Measurements from ENCODE around the gene SPATA13.

The SPATA13 gene

GRCh38 chr13:24168392-24168750, 7.9 kb downstream of the SPATA13 start:
- TF ChIP-seq CTCF (IDR thresholded peaks at IDR 0.05; ENCODE audit: low read depth, low read length): no peak
- no peak overlapping the region for H3K4me3 ChIP-seq (ENCODE audit: low read depth, low read length)

- no peak for TF ChIP-seq CTCF (IDR thresholded peaks at IDR 0.05; ENCODE audit: low read depth, low read length)
- no peak overlapping the region for H3K4me3 ChIP-seq (ENCODE audit: low read depth, low read length)
These were observed 8.5 kb downstream of the SPATA13 start for GRCh38 chr13:24168979-24169378.

- TF ChIP-seq CTCF (IDR thresholded peaks at IDR 0.05; ENCODE audit: low read depth, low read length): no peak
- no peak overlapping the region for H3K4me3 ChIP-seq (ENCODE audit: low read depth, low read length)
These were observed 11.6 kb downstream of the SPATA13 start for GRCh38 chr13:24172071-24172470.

GRCh38 chr13:24173795-24174194, 13.3 kb downstream of the SPATA13 start:
- no peak for TF ChIP-seq CTCF (IDR thresholded peaks at IDR 0.05; ENCODE audit: low read depth, low read length)
- no peak overlapping the region for H3K4me3 ChIP-seq (ENCODE audit: low read depth, low read length)

GRCh38 chr13:24175847-24176246, 15.3 kb downstream of the SPATA13 start:
- TF ChIP-seq CTCF (IDR thresholded peaks at IDR 0.05; ENCODE audit: low read depth, low read length): no peak
- H3K4me3 ChIP-seq (ENCODE audit: low read depth, low read length): no peak overlapping the region

GRCh38 chr13:24176351-24177101, 16.0 kb downstream of the SPATA13 start:
- no peak for TF ChIP-seq CTCF (IDR thresholded peaks at IDR 0.05; ENCODE audit: low read depth, low read length)

GRCh38 chr13:24178847-24179485, 18.4 kb downstream of the SPATA13 start:
- H3K4me3 ChIP-seq (ENCODE audit: low read depth, low read length): no peak overlapping the region
- TF ChIP-seq CTCF (IDR thresholded peaks at IDR 0.05; ENCODE audit: low read depth, low read length): no peak

More at GRCh38 chr13:24176351-24177101, 16.0 kb downstream of the SPATA13 start:
- no peak overlapping the region for H3K4me3 ChIP-seq (ENCODE audit: low read depth, low read length)
